Lower lobe of right lung (tissue), 2 donors: Measurements from ENCODE around the gene GLCCI1. TPM values are rescaled to one million over a fixed set of nuclear protein-coding genes. Genes with fewer than 3 reads are reported as not detected.

Source experiments
- ATAC-seq, 2 donors: fragments of 200-7000 bp; cut with Tn5 transposase; one replicate each; pipeline ENCODE4 v1.9.1; 2020 to 2022; ENCODE audit warnings: mild to moderate bottlenecking in 2 of 2, moderate library complexity in 2 of 2
- DNase-seq: peaks from one replicate; pipeline ENCODE4 v3.0.0-alpha.2; 2020
- H3K27ac ChIP-seq: fragments of 200-600 bp; one replicate; pipeline ENCODE4 v1.8.0; 2022
- H3K27me3 ChIP-seq: fragments of 200-600 bp; one replicate; pipeline ENCODE4 v1.8.0; 2022; ENCODE audit warnings: low read depth
- H3K36me3 ChIP-seq: fragments of 200-600 bp; one replicate; pipeline ENCODE4 v1.8.0; 2022; ENCODE audit warnings: mild to moderate bottlenecking
- H3K4me1 ChIP-seq: fragments of 200-600 bp; one replicate; pipeline ENCODE4 v1.8.0; 2022
- H3K4me3 ChIP-seq: fragments of 200-600 bp; one replicate; pipeline ENCODE4 v1.8.0; 2022; ENCODE audit warnings: mild to moderate bottlenecking
- H3K9me3 ChIP-seq: fragments of 200-600 bp; one replicate; pipeline ENCODE4 v1.8.0; 2022
- CTCF ChIP-seq: fragments of 200-600 bp; IDR thresholded peaks from one replicate; pipeline ENCODE4 v1.8.0; 2022; ENCODE audit warnings: antibody characterized with exemption, mild to moderate bottlenecking
- intact Hi-C: fragments of 100-400 bp; cut with DNase I; formaldehyde crosslinking; loops from one replicate; pipeline ENCODE4 v1.11.0; 2022
- total RNA-seq: library from RNA; stranded (reverse); fragmentation: NEBNext Ultra II Directional; extraction: Animal tissue kit (Norgen Biotek cat#: 25700); gene quantifications from one replicate; pipeline ENCODE4 v1.2.1, GENCODE V29; 2021
- donor health status: DM: no; HTN: yes; CAD: no; lungs with severe emphysema.

GLCCI1 gene
- total RNA-seq, 1 donor from 2014 or later: 63.9 TPM

- Histone ChIP-seq H3K27me3 (no peaks in the 10 kb centered on the region), H3K9me3 (no peaks in the 10 kb centered on the region), H3K4me1 (peaks cover 6% of the 10 kb centered on the region), H3K4me3 (no peak overlapping the region), H3K27ac (no peak overlapping the region), H3K36me3 (no peaks in the 10 kb centered on the region)
- no peak for TF ChIP-seq CTCF
- intact Hi-C loops: no loop called here
- ATAC-seq (no peak), DNase-seq (no peak)
Observed at GRCh38 chr7:7978860-7979259, 10.3 kb downstream of the GLCCI1 start.

- peaks cover 6% of the 10 kb centered on the region for H3K4me1 ChIP-seq
- intact Hi-C loops: no loop called here
- no peak for ATAC-seq
- TF ChIP-seq CTCF: no peak
- H3K27me3 ChIP-seq: no peaks in the 10 kb centered on the region
- H3K9me3 ChIP-seq: no peaks in the 10 kb centered on the region
- H3K36me3 ChIP-seq: no peaks in the 10 kb centered on the region
- no peak overlapping the region for H3K27ac ChIP-seq
- H3K4me3 ChIP-seq: no peak overlapping the region
- DNase-seq: no peak
Observed at GRCh38 chr7:7979558-7979957, 11.0 kb downstream of the GLCCI1 start.

- no peak for TF ChIP-seq CTCF
- Histone ChIP-seq H3K27me3 (no peaks in the 10 kb centered on the region), H3K4me3 (no peak overlapping the region), H3K27ac (no peak overlapping the region), H3K9me3 (no peaks in the 10 kb centered on the region), H3K4me1 (peaks cover 4% of the 10 kb centered on the region), H3K36me3 (no peaks in the 10 kb centered on the region)
- intact Hi-C loops: no loop called here
- no peak for ATAC-seq
- no peak for DNase-seq
Observed at GRCh38 chr7:7980134-7980533, 11.5 kb downstream of the GLCCI1 start.

GRCh38 chr7:7982904-7983303 is 14.3 kb downstream of the GLCCI1 start:
- H3K27ac ChIP-seq: no peak overlapping the region
- H3K9me3 ChIP-seq: no peaks in the 10 kb centered on the region
- no peak for TF ChIP-seq CTCF
- H3K4me3 ChIP-seq: no peak overlapping the region
- H3K4me1 ChIP-seq: peaks cover 4% of the 10 kb centered on the region
- H3K27me3 ChIP-seq: no peaks in the 10 kb centered on the region
- ATAC-seq: no peak
- intact Hi-C loops: no loop called here
- no peak for DNase-seq
- H3K36me3 ChIP-seq: no peaks in the 10 kb centered on the region

- Histone ChIP-seq H3K4me1 (peaks cover 8% of the 10 kb centered on the region), H3K36me3 (no peaks in the 10 kb centered on the region), H3K9me3 (no peaks in the 10 kb centered on the region), H3K27me3 (no peaks in the 10 kb centered on the region), H3K4me3 (no peak overlapping the region), H3K27ac (no peak overlapping the region)
- ATAC-seq (no peak), DNase-seq (no peak)
- TF ChIP-seq CTCF: no peak
- intact Hi-C loops: no loop called here
Observed at GRCh38 chr7:7984424-7984823, 15.8 kb downstream of the GLCCI1 start.

- Histone ChIP-seq H3K27ac (no peak overlapping the region), H3K4me3 (no peak overlapping the region), H3K27me3 (no peaks in the 10 kb centered on the region), H3K4me1 (peaks cover 8% of the 10 kb centered on the region), H3K36me3 (no peaks in the 10 kb centered on the region), H3K9me3 (peaks cover 16% of the 10 kb centered on the region)
- ATAC-seq (no peak), DNase-seq (no peak)
- TF ChIP-seq CTCF: no peak
- intact Hi-C loops: no loop called here
Observed at GRCh38 chr7:7988706-7989105, 20.1 kb downstream of the GLCCI1 start.
